Measurements from ENCODE around the gene FBXO24.
"Not testable (repeated sequence)": the region's sequence is repeated elsewhere in the genome, so short reads cannot be mapped to it uniquely, and the experiment has no call there.

The FBXO24 gene, protein sequence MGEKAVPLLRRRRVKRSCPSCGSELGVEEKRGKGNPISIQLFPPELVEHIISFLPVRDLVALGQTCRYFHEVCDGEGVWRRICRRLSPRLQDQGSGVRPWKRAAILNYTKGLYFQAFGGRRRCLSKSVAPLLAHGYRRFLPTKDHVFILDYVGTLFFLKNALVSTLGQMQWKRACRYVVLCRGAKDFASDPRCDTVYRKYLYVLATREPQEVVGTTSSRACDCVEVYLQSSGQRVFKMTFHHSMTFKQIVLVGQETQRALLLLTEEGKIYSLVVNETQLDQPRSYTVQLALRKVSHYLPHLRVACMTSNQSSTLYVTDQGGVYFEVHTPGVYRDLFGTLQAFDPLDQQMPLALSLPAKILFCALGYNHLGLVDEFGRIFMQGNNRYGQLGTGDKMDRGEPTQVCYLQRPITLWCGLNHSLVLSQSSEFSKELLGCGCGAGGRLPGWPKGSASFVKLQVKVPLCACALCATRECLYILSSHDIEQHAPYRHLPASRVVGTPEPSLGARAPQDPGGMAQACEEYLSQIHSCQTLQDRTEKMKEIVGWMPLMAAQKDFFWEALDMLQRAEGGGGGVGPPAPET

DNA sequence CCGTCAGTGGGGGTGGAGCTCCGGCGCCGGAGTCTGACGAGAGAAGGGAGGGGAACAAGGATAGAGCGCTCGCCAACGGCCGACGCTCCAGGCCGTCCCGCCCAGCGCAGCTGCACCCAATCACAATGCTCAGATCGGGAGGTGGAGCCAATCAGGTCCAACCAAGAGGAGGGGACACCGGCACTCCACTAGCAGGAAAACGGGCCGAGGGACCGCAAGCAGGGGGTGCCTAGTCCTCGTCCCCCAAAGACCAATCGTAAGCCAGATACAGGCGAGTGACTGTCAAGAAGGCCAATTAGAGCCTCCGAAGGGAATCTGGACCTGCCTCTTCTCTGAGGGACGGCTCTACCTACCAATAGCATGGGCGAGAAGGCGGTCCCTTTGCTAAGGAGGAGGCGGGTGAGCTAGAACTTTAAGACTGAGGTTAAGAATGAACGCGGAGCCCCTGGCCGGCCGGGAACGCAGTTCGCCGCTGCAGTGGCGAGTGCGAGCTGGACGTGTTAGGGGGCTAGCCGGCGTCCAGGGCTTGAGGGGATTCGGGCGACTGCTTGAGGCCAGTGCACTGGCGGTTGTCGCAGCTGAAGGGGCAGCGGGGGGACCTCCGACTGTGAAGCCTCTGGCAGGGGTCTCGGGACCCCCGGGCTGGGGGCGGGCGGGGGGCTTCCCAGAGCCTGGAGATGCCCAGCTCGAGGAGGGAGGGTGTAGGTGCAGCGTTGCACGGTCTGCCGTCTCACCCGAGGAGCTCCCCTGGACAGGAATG is at the start of gene FBXO24:
Gene FBXO24, plus strand, starts transcription at position 63 of the 760 bp plus-strand sequence. Its CDS starts 298 bp downstream, at position 361.
- DNase-seq: peak; percentile 98 to 100 (median 100)

- not testable (repeated sequence) for DNase-seq
These were observed 49.4 kb upstream of the FBXO24 start for GRCh38 chr7:100536695-100537094.

DNA sequence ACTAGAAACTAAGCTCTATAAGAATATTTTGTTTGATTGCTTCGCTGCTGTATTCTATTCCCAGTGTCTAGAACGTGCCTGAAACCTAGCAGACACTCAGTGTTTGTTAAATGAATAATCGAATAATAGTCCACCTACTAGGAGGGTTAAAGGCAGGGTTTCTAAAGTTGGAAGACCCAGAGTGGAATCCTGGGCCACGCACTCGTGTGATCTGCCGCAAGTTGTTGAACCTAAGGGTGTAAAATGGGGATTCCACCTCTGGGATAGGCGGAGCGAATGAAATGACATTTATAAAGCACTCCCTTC is 47.8 kb upstream of the FBXO24 start:
- DNase-seq: no peak

DNA sequence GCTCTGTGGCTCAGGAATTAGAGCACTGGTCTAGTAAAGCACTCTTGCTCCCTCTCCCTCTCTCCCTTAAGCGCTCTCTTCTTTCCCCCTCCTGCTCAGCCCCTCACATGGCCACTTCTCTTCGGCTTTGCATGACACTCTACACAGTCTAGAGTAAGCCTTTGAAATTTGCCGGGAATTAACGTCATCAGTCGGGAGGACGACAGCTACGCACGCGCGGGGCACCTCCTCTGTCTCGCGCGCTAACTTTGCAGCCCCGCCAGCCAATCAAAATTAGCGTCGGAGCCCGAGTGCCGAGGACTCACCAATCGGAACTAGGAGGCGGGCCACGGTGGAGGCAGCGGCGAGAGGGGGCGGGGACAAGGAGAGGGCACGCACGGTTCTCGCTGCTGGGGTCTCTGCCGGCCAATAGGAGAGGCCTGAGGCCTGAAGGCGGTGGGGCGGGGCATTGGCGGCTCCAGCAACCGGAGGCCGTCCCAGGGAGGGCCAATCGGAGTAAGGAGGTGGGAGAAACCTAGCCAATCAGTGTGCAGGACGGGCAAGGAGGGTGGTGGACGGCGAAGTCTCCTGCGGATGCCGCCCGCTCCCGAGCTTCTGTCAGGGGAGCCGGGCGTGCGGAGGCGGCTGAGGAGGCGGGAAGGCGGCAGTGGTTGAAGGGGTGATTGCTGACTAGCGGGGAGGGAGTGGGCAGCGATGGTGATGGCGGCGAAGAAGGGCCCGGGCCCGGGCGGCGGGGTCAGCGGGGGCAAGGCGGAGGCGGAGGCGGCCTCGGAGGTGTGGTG is 47.3 kb upstream of the FBXO24 start, which contains the start of gene AGFG2:
Gene AGFG2, plus strand, starts transcription at position 550 of the 782 bp plus-strand sequence. Its CDS starts 144 bp downstream, at position 694.
- DNase-seq: peak; percentile 97 to 100 (median 100)

DNA sequence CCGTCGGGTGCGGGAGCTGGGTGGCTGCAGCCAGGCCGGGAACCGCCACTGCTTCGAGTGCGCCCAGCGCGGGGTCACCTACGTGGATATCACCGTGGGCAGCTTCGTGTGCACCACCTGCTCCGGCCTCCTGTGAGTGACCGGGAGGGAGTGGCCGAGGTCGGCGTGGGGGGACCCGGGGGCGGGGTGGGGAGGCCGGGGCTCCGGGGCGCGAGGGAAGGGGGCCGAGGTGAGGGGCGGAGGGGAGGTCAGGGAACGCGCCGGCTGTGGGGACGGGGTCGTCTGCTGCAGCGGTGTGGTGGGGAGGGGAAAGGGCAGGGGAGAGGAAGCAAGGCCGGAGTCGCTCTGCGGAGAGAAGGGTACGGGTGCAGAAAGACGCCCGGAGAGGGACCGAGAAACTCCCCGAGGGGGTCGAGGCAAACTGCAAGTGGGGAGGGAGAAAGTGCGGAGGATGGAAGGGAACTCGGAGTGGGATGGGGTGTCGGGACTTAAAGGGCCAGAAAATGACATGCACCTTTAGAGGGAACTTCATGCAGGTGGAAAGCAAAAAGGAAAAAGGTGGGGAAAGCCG is 46.6 kb upstream of the FBXO24 start:
- no peak for DNase-seq

DNA sequence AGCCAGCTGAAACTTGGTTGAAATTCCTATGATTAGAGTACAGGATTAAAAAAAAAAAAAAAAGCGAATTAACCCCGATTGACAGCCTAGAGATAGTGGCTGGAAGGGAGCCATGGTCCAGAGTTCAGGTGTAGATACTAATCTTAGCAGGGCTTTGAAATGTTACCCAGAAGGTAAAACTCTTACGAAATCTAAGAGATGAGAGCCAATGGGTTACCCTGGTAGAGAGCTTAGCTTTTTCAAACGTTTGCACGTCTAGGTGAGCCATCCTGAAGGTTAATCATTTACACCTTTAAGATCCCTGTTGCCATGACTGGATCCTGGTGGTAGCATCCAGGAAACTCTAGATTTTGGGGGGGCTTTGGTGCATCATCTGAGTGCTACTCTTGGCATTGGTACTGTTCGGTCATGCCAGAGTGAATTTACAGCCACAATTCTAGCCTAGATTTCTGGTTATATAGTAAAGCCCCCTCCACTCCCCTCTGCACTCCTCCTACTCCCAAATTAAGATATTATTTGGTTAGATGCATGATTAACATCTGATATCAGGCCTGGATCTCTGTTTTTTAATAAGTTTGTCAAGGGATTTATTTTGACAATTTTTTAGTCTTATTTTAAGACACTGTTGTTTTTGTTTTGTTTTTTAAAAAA is 45.9 kb upstream of the FBXO24 start:
- no peak for DNase-seq

DNA sequence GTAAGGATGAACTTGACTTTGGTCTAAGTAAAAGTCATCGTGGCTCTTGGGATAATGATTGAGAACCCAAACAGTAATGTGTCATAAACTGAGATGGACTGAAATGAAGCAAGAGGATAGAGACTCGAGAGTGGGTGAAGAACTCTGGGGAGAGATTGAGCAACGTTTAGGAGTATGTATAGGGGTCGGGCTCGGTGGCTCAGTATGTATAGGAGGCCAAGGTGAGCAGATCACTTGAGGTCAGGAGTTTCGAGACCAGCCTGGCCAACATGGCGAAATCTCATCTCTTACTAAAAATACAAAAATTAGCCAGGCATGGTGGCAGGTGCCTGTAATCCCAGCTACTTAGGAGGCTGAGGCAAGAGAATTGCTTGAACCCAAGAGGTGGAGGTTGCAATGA is 44.8 kb upstream of the FBXO24 start:
- not testable (repeated sequence) for DNase-seq

- DNase-seq: no peak
These were observed 42.5 kb upstream of the FBXO24 start for GRCh38 chr7:100543586-100543985.

DNA sequence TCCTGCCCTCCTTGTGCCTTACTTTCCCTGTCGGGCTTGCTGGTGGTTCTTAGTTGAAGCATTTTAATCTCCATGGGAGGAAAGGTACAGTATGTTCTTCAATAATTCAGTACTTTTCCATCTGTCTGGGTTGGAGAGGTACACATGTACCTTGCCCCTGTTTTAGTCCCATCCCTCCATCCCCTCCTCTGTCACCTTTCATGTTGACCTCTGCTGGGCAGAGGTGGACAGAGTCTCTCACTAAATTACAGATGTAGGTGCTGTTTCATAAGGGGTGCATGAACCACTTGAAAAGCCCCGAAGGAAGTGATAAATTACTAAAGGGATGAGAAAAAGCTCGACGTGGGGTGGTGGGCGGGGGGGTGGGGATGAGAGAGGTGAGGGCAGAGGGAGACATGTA is 41.7 kb upstream of the FBXO24 start:
- no peak for DNase-seq

DNA sequence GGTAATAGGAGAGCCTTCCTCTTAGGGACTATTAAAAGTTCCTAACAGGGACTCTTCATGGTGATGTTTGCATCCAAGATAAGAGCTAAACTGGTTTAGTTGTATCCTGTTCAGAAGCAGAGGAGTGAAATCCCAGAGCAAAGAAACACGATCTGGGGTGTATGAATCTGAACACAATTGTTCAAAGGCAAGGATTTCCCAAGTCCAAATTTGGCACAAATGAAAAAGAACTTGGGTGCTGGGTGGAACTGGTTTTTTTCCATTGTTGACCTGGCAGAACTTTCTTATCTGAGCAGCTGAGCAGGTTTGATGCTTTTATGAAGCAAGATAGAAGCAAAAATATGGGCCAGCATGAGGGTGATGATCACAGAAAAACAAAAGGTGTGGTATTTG is 41.2 kb upstream of the FBXO24 start:
- peak in 1 of 14 donors; percentile 48 for DNase-seq

DNA sequence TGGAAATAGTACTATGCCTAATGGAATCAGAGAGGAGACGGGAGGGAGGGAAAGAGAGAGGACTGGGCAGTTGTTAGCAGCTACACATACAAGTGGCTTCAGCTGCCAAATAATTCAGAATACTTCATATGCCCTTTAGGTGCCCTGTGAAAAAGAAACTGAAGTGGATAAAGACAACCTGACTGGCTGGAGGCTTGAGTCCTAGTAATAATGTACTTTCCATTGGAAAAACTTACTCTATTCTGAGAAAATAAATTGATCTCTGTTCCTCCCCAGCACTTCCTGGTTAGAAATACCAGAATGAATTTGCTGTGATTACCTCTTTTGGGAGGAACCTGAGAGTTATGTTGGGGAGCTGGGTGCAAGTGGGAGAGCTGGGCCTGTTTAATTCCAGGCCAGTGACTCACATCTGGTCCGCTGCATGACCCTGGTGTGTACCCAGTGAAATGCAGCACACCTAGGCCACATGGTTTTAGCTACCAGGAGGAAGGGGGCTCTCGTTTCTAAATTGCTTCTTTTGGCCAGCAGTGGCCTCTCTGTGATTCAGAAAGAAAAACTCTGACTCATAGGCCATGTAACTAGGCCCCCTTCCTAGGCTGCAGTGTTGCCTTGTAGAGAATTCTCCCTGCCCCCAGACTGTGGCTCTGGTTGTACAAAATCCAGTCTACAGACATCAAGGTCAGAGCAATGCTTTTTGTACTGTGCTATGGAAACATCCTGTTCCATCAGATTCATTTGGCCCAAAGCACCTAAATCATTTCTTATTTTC is 40.6 kb upstream of the FBXO24 start:
- peak in 9 of 14 donors; percentile 10 to 70 (median 27) for DNase-seq

GRCh38 chr7:100546129-100546925 is 39.8 kb upstream of the FBXO24 start:
- no peak for DNase-seq

DNA sequence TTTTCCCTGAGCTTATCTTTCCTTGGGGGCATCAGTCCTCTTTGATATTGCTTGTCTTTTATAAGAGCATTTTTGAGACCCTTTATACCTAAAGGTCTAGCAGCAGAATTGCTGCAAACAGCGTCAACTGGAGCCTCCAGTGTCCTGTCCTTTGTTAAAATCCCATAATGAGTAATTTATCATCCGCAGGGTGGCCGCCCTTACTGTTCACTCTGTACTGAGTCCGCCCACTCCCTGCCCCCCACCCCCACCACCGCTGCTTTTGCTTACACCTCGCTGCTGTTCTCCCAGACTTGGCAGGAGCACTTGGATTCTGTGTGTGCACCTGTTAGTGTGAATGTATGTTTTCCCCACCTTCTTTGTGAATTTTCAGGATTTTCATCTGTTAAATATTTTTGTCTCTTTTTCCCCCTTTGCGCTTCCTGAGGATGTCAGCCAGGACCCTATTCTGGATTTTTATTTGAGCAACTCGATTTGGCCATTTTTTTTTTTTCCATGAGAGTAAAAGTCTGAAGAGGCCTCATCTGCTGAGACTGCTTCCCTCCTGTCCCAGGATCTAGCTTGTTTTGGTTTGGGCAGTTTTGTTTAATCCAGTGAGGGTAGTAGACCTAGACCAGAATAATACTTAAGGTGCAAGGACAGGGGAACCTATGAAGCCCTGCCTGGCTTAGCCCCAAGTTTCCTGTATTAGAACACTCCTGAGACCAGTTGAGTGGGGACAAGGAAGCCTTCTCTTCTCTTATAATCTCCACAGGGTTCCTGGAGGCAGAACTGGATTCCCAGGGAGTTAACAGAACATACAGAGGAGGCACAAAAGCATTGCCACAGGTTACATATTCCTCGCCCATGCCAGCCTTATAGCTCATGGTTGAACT is 39.0 kb upstream of the FBXO24 start:
- no peak for DNase-seq

DNA sequence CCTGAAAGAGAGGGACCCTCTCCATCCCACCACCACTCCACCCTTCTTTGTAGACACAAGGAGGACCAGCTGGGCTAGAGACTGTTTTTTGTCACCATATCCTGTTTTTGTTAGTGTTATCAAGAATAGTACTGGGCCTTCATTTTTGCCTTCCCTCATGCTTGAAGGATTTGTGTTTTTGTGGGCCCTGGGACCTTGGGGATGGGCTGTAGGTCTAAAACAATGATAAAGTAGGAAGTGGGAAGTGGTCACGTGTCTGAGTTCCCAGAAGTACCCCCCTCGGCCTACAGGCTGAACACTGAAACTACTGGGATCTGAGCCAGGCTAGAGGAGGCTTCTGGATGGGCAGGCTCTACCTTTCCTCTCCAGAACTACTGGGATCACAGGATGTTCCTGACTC is 38.3 kb upstream of the FBXO24 start:
- DNase-seq: peak in 1 of 14 donors; percentile 15

- DNase-seq: not testable (repeated sequence)
These were observed 37.7 kb upstream of the FBXO24 start for GRCh38 chr7:100548446-100548845.

- DNase-seq: no peak
These were observed 33.6 kb upstream of the FBXO24 start for GRCh38 chr7:100552532-100552931.

GRCh38 chr7:100553032-100553431 is 33.1 kb upstream of the FBXO24 start:
- no peak for DNase-seq

GRCh38 chr7:100555701-100556100 is 30.4 kb upstream of the FBXO24 start:
- no peak for DNase-seq

DNA sequence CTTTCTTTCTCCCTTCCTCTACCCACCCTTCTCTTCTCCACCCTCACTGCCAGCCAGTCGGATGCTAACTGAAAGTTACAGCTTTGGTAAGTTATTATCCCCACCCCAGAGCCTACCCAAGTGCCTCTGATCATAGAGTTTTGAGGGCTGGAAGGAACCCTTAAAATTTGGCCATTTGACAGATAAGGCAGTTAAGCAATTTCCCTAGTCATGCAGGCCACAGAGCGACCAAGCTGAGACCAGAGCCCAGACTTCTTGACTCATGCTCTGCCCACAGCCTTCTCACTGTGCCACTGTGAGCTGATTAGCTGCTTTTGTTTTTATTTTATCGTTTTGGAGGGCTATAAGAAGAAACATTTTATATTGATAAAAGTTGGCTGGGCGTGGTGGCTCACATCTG is 29.6 kb upstream of the FBXO24 start:
- no peak for DNase-seq

Data from C1 segment of cervical spinal cord (tissue), 14 donors.